ENCODE results near the gene HSD11B2. TPM values are rescaled to one million over a fixed set of nuclear protein-coding genes. Genes with fewer than 3 reads are reported as not detected.

HSD11B2 gene
- polyA plus RNA-seq (2013, experiment 1 of 2; ENCODE audit: insufficient read length), result 0.13 TPM
- not detected for polyA plus RNA-seq (2013, experiment 2 of 2; ENCODE audit: insufficient read length)

DNA sequence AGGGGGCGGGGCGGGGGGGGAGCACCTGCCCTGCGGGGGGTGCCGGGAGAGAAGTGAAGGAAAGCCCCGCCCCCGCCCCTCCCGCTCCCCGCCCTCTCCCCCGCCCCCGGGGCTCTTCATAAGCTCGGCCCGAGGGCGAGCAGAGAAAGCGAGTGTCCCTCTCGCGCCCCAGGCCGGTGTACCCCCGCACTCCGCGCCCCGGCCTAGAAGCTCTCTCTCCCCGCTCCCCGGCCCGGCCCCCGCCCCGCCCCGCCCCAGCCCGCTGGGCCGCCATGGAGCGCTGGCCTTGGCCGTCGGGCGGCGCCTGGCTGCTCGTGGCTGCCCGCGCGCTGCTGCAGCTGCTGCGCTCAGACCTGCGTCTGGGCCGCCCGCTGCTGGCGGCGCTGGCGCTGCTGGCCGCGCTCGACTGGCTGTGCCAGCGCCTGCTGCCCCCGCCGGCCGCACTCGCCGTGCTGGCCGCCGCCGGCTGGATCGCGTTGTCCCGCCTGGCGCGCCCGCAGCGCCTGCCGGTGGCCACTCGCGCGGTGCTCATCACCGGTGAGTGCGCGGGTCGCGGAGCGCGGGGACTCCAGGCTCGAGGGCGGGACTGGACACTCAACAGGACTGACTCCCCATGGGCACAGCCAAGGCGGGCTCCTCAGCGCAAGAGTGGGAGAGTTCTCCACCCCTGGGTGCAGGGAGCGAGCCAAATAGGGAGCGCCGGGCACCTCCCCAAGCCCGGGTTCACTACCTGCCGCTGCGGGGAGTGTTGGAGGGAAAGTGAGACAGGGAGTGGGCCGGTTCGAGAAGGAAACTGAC is at the start of gene HSD11B2:
TSS of gene HSD11B2 (plus strand) at position 145 of the 798 bp plus-strand sequence. CDS start at position 273, 128 bp downstream.
- DNase-seq, result peak; percentile 54

DNA sequence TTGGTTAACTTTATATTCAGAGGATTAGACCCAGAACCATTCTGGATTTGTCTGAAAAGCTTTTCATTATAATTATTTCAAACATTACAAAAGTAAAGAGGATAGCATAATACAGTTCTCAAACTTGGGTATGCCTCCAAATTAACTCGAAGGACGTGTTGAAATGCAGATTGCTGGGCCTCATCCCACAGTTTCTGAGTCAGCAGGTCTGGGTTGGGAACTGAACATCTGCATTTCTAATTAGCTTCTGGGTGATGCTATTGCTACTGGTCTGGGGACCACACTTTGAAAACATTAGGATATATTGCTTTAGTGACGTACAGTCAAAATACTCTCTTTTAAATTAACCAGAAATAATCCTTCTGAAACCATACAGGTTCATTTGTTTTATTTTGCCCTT is 47.6 kb upstream of the HSD11B2 start:
- no peak for DNase-seq

DNA sequence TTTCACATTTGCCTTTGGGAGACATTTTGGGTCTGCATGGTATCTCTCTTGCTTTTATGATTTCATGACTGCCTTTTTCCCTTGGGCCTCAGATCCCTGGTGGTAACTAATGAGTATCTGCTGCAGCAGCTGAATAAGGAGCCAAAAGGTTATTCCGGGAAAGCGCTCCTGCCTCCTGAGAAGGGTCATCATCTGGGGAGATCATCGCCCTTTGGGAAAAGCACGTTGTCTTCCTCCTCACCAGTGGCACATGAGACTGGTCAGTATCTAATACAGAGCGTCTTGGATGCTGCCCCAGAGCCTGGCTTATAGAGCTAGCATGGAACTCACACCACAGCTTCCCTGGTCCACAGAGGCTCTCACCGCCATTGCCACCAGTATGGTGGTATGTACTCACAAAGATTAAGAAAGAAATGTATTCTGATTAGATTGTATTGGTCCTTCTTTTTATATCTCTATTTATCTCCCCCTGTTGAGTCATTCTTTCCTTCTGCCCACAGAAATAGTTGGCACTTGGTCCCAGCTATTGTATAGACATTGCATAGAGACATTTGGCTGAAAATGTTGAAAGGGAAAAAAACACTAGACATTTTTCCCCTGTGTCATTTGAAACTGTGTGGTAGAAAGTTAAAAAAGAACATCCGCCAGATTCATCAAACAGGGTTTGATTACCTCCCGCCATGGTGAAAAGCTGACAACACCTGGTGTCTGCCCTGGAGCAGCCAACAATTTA is 46.0 kb upstream of the HSD11B2 start:
- peak; percentile 23 for DNase-seq

DNA sequence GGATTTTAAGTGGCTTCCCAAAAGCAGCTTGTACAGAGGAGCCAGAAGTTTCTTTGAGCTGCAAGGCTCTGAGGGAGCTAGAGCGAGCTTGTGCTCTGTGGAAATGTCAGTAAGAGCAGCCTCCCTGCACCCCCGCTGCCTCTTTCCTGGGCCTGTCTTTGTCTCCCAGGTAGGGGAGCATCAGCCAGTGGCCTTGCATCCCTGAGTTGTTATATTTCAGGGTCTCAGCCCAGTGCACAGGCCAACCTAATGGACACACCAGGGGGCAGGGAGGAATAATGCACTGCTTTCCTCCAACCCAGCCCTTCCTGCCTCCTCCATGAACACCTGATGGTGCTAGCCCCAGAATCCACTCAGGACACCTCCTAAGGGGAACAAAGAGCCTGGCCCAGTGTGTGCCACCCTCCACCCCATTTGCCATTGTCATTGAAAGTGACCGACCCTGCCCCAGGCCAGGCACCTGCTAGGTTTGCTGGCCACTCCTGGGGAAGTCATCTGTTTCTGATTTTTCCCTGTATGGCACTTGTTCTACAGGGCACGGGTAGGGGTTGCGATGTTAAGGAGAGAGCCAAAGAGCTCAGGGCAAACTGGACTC is 44.0 kb upstream of the HSD11B2 start:
- DNase-seq, result no peak

DNA sequence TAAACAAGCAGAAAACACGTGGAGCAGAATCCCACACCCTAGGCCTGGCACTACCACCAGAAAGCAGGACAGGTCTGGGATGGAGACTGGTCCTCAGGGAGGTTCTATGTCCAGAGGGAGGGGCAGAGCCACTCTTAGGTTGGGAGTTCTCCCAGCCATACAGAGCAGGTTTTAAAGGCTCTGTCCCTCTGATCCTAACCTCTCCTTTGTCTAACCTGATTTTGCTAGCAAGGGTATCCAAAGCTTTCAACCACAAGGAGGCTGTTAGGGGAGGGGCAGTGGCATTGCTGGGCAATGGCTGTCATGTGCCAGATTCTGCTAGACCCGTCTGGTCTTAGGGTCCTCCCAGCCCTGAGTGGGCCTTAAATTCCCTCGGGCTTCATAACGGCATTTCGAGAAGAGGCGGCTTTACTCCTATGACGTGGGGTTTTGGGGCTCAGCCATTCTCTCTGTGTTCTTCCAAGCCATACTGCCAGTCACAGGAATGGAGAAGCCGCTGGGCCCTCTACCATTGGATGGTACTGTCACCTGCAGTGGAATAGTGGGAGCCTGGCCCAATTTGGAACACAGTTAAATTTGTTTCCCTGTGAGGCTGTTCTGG is 43.3 kb upstream of the HSD11B2 start:
- DNase-seq, result no peak

DNA sequence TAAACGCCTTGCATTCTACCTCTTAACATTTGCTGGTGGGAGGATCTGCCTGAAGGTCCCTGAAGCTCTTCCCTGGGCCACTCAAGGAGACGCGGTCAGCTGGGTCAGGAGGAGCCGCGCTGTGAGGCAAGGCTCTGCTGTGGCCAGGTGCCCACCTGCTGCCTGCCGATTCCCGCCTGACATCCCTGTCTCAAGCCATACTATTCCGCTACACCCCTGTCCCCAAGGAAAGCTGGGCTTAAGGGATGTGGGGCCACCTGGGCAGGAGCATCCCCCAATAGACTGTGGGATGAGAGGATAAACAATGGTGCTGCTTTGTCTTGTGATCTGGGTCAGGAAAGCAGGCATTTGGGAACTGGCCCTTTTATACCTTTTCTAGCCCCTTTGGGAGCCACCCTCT is 42.7 kb upstream of the HSD11B2 start:
- no peak for DNase-seq

DNA sequence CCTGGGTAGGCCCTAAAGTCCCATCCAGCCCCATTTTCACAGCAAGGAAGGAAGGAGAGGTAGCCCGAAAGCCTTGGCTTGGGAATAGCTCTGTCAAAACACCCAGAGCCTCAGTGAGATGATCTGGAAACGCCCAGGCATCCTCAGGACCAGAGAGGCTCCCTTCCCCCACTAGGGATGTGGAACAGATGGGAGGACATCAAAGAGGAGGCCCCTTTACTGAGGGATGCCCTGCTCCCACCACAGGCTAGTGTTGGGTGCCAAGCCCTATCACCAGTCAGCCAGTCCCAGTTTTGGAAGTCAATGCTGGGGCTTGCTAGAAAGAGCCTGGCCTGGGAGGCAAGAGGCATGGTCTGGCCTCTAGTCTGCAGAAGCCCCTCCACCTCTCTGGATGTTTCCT is 42.3 kb upstream of the HSD11B2 start:
- DNase-seq, result no peak

DNA sequence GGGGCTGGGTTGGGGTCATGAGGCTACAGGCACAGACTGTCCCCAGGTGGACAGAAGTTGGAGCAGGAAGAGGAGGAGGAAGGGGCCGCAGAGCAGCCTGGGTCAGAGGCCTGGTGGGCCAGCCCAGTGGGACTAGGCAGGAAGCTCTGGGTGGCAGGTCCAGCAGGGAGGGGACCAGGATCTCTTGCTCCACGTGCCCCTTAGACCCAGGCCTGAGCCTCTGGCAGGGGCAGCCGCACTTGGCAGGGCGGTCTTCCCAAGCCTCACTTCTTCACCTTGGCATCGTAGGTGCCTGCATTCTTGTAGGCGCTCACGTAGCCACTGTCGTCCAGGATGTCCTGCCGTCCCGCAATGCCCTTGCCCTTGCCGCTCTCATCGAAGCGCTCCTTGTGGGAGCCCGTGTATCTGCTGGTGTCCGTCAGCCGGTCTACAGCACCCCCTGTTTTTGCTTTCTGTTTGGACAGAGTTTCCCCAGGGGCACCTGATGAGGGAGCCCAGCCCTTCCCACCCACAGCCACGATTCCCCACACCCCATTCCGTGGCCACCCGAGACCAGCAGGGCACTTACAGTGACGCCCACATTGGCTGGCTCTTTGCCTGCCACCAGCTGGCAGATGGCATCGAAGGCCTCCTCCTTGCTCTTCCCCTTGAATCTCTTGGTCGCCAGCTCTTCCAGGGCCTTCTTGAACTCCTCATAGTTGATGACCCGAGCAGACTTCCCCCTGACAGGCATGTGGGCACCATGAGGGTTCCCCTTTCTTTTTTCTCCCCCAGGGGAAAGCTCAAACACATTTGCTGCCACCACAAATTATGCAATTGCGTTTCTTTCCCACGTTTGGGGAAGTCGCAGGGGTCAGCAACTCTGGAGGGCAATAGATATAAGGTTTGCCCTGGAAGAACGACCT is 40.8 kb upstream of the HSD11B2 start:
- no peak for DNase-seq

DNA sequence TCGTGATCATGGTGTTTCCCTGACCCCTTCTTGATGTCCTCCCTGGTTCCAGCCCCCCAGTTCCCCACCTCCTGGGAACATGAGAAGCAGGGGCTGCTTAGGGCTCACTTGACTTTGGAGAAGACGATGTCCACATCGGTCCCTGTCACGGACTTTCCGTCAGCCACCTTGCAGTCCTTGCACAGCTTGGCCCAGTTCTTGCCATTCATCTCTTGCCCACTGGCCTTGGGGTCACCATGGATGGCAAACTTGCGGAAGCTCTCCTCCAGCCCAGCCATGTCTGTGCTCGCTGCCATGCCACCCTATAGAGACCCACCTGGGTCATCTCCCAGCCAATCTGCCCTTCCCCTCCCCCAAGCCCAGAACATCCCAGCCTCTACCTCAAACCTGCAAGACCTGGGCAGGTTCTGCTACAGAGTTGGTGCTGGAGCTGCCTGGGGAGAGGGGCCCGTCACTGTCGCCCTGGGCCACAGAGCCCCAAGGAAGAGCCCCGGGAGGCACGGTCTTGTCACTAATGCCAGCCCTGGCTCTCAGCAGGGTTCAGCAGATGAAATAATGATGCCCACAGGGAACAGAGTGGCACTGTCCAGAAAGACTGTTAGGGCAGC is 40.0 kb upstream of the HSD11B2 start:
- DNase-seq, result no peak

DNA sequence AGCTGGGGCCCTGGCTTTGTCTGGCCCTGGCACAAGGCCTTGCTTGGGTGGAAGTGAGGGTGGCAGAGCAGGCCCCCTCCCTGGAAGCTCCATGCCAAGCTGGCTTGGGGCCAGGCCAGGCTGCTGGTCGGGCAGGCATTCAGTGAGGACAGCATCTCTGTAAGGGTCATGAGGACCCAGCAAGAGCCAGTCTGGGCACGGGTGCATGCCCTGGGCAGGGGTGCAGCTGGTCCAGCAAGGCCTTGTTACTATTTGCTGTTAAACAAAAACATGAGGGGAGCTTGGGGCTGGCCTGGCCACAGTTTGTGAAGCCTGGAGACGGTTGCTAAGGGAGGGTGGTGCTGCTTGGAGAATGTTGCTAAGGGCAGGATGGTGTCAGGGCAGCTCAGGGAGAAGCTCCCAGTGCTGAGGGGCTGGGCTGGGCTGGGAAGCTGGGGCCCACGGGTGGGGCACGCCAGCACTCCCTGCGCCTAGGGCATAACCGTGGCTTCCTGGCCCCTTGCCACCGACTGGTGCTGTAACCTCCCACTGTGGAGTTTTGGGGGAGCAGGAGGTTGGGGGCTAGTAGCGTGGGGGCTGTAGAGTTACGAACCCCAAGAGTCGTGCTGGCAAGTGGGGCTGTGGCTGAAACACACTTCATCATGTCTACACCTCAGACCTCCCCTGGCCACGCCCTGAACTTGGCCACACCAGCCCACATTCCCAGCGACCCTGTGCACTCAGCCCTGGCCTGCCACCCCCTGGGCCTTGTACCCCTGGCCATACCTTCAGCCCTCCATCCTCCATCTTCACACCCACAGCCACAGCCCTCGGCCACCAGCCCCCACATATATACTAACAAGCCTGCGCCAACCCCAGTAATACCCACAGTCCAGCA is 39.3 kb upstream of the HSD11B2 start:
- DNase-seq, result no peak

DNA sequence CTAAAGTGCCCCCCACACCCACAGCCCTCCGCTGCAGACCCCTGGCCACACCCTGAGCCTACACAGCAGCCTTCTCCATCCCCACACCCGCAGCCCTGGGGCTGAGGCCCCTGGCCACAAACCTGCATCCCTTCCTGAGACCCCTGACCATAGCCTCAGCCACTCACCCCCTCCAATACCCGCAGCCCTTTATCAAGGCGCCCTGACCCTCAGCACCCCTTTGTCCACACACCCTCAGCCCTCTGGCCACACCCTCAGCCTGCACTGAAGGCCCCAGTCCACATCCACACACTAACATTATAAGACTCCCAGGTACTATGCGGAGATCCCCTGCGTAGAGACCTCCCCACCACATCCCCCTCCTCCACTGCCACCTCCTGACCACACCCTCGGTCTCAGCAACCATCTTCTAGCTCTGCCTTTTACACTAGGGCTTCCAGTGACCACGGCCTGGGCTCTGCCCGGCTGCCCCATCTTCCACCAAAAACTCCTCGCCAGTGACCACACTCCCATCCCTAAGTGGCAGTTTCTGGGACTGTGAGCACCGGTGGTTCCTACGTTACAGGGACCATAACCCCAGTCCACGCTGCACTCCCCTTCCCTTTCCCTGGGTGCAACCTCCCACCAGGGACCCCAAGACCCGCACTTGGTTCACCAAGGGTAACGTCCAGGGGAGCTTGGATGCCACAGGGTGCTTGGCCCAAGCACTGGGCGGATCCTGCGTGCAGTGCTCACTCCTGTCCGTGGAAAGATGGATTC is 38.4 kb upstream of the HSD11B2 start:
- no peak for DNase-seq

DNA sequence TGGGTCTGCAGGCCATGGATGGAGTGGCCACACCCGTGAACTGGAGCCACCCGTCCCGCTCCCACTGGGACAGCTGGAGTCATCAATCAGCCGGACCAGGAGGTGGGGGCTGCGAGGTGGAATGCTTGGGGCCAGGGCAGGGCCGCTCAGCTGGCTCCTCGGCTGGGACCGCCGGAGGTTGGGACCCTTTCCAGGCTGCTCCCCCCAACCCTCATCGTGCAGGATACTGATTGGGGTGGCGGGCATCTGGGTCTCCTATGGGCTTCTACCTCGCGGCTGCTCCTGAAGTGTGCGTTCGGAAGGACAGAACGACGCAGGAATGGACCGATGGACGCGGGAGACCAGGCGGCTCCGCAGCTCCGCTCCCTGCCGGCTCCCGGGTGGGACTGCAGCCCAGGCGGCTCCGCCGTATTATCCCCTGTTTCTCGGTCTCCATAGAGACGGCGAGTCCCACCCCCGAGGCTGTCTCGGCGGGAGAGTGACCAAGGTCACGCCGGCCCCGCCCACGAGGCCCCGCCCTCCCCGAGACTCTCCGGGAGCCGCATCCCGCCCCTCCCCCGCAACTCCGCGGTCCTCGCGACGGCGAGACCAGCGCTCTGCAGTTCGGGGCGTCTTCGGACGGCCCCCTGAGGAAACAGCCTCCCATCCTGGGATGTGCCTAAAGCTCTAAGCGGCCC is 37.7 kb upstream of the HSD11B2 start, which contains the start of gene TPPP3:
TSS of gene TPPP3 (minus strand) at position 388 of the 677 bp plus-strand sequence. CDS start 2,387 bp downstream, outside the sequence.
- DNase-seq, result peak; percentile 79

DNA sequence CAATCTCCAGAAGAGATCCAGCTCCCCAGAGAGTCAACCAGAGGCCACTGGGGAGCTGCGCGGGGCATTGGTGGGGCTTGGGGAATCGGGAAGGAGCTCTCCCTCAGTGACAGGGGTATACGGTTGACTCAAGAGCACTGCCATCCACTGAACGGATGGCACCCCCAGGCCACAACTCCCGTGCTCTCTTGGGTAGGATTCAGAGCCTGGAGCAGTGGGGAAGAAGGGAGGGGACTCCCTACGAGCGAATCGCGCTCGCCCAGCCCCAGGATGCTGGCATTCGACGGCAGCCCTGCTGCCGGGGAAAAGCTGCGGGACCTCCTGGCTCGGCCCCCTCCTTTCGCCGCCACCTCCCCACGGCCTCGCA is 37.1 kb upstream of the HSD11B2 start:
- DNase-seq, result no peak

DNA sequence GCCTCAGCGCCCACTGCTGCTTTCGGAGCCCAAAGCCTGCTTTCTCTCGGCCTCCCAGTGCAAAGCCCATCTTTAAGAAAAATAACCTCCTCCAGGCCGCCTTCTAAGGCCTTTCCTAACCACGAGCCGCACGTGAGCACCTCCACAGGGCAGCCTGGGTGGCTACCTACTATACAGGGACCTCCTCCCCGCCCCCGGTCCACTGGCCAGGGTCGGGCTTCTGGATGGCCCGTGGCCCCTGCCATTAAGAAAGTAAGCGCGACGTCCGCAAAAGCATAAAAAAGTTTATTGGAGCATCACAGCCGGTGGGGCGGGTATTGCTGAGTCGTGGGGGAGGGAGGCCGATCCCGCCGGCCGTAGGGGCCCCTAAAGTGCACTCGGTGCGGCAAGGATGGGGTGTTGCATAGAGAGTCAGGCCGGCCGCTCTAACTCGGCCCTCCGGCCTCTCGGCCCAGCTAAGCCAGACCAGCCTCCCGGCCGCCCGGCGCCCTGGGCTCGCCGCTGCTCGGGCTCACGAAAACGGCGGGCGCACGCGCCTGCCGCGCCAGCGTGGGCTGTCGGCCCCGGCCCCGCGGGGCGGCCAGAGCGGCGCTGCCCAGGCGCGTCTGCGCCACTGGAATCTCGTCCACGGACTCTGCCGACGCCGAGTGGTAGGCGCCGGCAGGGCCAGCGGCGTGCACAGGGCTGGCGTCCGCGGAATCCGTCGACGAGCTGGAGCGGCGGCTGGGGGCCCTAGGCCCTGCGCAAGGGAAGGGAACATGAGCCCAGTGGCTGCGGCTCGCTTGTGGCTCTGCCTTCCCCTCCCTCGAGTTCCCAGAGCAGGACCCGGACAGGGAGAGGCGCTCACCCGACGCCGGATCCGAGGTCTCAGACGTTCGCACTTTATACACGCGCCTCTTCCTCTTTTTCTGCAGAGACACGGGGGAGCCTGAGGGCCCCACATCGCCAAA is 36.5 kb upstream of the HSD11B2 start:
- DNase-seq, result no peak

DNA sequence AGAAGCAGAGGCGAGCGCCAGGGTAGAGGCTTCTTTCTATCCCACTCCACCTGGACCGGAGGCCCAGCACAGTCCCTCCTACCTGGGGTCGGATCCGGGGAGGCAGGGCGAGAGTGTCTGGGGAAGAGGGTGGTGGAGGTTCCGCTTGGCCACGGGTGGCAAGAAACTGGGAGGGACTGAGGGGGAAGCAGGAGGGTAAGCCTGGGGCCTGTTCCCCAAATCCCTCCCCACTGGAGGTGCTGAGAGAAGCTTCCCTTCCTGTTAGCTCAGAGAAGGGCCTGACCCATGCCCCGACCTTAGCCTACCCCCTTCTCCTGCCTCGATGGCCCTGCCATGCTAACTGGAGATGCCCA is 35.8 kb upstream of the HSD11B2 start:
- no peak for DNase-seq

DNA sequence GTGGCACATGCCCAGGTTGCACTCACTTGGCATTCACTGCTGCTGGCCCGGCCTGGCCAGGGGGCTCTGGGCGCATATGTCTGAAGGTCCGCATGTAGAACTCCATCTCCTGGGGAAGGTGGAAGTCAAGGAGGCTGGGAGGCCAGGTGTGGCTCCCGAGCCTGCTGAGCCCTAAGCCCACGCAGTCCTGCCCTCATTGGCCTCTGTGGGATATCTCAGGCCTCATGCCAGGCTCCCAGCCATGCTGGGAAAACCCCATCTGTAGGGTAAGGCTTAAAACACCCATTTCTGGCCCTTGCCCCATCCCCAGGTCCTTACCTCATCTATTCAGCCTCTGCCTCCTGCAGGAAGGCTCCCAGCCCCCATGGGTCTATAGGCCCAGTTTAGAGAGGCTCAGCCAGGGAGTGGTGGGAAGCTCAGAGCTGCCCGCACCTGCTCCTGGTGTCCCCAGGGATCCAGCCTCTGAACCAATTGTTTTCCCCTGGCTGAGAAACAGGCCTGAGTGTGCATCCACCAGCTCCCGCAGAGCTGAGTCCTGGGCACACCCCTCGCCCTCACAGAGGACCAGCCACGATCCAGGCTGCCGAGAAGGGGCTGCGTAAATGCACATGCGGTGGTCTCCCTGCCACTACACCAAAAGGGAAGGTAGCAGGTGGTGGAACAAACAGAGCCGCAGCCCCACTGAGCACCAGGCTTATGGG is 35.3 kb upstream of the HSD11B2 start:
- no peak for DNase-seq
